GM18909 (cell line): ENCODE measurements around the gene CRIP2.

Experiments used
- ATAC-seq: cut with Tn5 transposase; IDR thresholded peaks from one replicate; pipeline ENCODE4 v1.9.1; 2021; ENCODE audit warnings: mild to moderate bottlenecking; ENCODE audit not compliant: unreplicated experiment, poor library complexity

CRIP2 gene

GRCh38 chr14:105495990-105496830 is 21.6 kb downstream of the CRIP2 start:
- ATAC-seq, result no peak

GRCh38 chr14:105496831-105497591 is 22.4 kb downstream of the CRIP2 start:
- ATAC-seq, result no peak

- no peak for ATAC-seq
Measured at GRCh38 chr14:105497671-105498429, 23.2 kb downstream of the CRIP2 start.

GRCh38 chr14:105498430-105499255 is 24.0 kb downstream of the CRIP2 start:
- no peak for ATAC-seq

GRCh38 chr14:105499256-105500035 is 24.8 kb downstream of the CRIP2 start:
- ATAC-seq, result no peak

- ATAC-seq, result no peak
Measured at GRCh38 chr14:105500036-105500725, 25.6 kb downstream of the CRIP2 start.

GRCh38 chr14:105500726-105501101 is 26.1 kb downstream of the CRIP2 start:
- ATAC-seq, result no peak

GRCh38 chr14:105501504-105502291 is 27.1 kb downstream of the CRIP2 start:
- no peak for ATAC-seq

- ATAC-seq, result no peak
Measured at GRCh38 chr14:105502446-105503295, 28.1 kb downstream of the CRIP2 start.

DNA sequence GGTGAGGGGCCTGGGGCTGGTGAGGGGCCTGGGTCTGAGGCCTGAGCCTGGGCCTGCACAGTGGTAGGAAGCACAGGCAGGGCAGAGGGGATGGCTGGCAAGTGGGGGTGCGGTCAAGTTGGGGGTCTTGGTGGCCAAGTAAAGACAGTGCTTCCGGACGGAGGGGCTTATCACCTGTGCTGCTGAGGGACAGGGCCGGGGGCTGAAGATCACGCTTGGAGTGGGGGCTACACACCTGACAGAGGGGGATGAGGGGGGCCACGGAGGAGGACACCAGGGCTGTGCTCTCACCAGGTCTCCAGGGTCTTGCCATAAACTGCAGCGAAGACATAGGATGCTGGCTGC is 28.6 kb downstream of the CRIP2 start:
- ATAC-seq, result no peak

DNA sequence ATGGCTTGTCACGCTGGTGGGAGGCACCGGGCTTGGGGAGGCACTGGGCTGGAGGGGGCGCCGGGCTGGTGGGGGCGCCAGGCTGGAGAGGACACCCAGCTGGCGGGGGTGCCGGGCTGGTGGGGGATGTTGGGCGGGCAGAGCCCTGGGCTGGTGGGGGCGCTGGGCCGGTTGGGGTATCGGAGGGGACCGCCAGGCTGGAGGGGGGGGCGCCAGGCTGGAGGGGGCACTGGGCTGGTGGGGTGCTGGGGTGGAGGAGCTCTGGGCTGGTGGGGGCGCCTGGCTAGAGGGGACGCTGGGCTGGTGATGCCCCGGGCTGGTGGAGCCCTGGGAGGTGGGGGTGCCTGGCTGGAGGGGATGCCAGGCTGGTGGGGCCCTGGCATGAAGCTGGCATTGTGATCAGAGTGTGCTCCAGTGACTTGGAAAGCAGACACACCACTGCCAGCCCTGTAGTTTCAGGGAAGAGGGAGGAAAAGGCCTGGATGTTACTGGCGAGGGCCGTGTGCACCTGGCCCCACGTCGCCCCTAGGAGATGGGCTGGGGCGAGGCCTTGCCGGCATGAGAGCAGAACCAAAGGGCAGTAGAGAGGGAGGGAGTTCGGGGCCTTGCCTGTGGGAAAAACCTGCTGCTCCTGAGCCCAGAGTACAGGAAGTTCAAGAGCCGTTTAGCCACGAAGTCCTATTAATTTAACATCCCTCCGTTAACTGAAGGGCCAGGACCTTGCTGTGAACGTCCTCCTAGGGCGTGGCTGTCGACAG is 29.5 kb downstream of the CRIP2 start:
- ATAC-seq, result no peak

GRCh38 chr14:105505101-105505500 is 30.5 kb downstream of the CRIP2 start:
- ATAC-seq, result no peak

GRCh38 chr14:105507247-105507646 is 32.6 kb downstream of the CRIP2 start:
- ATAC-seq, result no peak

GRCh38 chr14:105508069-105508468 is 33.4 kb downstream of the CRIP2 start:
- no peak for ATAC-seq

DNA sequence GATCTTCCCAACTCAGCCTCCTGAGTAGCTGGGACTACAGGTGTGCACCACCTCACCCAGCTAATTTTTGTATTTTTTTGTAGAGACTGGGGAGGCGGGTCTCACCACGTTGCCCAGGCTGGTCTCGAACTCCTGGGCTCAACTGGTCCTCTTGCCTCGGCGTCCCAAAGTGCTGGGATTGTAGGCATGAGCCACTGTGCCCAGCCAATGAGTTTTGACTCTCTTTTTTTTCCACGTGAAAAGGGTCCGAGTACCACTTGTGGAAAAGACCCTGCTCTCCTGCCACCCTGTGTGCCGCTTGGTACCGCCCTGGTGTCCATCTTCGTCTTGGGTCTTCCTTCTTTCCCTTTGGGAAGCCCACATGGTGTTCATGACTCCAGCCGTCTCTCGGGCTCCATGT is 34.0 kb downstream of the CRIP2 start:
- ATAC-seq, result no peak

- no peak for ATAC-seq
Measured at GRCh38 chr14:105517096-105517495, 42.5 kb downstream of the CRIP2 start.
